ENCODE results near the gene ARHGAP12.

ARHGAP12 gene

DNA sequence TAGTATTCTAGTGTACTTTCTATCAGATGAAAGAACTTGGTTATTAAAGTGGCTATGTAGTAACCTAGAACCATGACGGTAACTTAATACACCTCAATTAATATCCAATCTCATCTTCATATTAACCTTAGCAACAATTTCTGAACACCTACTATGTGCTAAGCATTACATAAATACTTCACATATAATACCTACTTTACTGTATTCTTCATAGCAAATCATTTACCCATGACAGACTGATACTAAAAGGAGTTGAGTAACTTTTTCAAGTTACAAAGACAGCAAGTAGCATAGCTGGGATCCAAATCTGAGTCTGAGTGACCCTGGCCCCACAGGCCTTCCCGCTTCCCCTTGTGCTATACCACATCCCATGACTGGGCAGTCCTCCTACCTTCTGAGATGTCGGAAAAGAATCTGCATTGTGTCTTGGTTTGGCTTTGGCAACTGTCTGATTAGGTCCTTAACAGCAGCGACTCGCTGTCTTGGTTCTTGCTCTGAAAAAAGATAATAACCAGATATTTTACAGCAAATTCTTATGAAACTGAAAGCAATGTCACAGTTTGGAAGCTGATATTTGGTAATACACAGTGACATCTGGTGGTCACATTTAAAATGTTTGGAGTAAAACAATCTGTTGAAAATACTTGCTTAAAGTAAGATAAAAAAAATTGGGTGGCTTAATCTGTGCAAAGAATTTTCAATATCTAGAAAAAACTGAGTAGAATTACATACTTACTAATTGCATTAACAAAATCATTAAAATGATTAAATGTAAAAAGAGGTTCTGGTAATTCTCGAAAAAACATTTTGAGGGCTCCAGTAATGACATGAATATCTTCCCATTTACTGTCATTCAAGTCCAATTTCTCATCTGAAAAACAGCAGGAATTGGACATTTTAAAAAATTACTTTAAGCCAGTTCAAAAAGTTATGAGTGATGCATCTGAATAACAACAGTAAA is 120.1 kb downstream of the ARHGAP12 start:
- ChIA-PET POLR2A (interaction anchor here (0.6 kb wide), 2 partner anchors 22 to 387 kb away, joined by 3 to 4 read pairs; no protein-coding TSS in a partner anchor), CTCF (interaction anchor here (0.6 to 2.0 kb wide), 19 partner anchors 9 to 1717 kb away, joined by 3 to 8 read pairs (median 4); no protein-coding TSS in a partner anchor)
- Histone ChIP-seq H3K27ac (ENCODE audit: extremely low read depth, low read depth, low read length) (no peak overlapping the region), H3K36me3 (ENCODE audit: control insufficient read depth in 2 of 2, insufficient read depth in 1 of 2, low read length in 2 of 2) (peaks cover 0 to 12% of the 10 kb centered on the region in 2 experiments; a peak in 1 of 3 replicates), H3K4me1 (ENCODE audit: control insufficient read depth, insufficient read depth, low read length) (no peaks in the 10 kb centered on the region), H3K9me3 (ENCODE audit: control insufficient read depth, insufficient read depth, low read depth, low read length) (no peaks in the 10 kb centered on the region), H3K4me3 (ENCODE audit: low read depth, low read length) (no peak overlapping the region)
- no peak for TF ChIP-seq ZFHX2 (tag by site-specific recombination; conservative IDR thresholded peaks at IDR 0.05)
- peak; percentile 42; the same call in 1 of the 2 replicates for TF ChIP-seq SCRT1 (tag by site-specific recombination; IDR thresholded peaks at IDR 0.05; ENCODE audit: borderline replicate concordance)
- peak; percentile 61 for TF ChIP-seq SCRT2 (tag by site-specific recombination; IDR thresholded peaks at IDR 0.05)
- no peak for TF ChIP-seq ZNF239 (tag by site-specific recombination; IDR thresholded peaks at IDR 0.05)
- TF ChIP-seq ZNF654 (tag by site-specific recombination; IDR thresholded peaks at IDR 0.05; ENCODE audit: low read depth), result peak; percentile 64
- TF ChIP-seq ZNF266 (tag by site-specific recombination; IDR thresholded peaks at IDR 0.05; ENCODE audit: low read depth), result no peak

DNA sequence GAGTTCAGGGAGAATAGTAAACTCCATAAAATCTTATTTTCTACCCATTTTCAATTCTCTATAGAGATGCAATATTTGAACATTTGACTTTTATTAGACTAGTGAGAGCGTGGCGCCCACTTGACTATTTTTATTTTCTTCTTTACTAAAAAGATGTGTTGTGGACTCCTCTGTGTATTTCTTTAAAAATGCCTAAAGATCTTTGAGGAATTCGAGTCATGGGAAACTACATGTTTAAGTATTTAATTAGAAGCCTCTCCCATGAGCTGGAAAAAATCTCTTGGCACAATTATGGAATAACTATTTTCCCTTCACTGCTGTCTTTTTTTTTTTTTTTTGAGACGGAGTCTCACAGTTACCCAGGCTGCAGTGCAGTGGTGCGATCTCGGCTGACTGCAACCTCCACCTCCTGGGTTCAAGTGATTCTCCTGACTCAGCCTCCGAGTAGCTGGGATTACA is 124.2 kb downstream of the ARHGAP12 start:
- TF ChIP-seq ZNF433 (tag by site-specific recombination; IDR thresholded peaks at IDR 0.05; ENCODE audit: low read depth) (no peak), ZBTB21 (tag by site-specific recombination; IDR thresholded peaks at IDR 0.05) (no peak), ZNF391 (tag by site-specific recombination; IDR thresholded peaks at IDR 0.05; ENCODE audit: borderline replicate concordance, low read depth) (no peak), ZNF26 (tag by site-specific recombination; IDR thresholded peaks at IDR 0.05) (no peak), ZNF148 (tag by site-specific recombination; IDR thresholded peaks at IDR 0.05; ENCODE audit: borderline replicate concordance) (no peak), ZBTB8A (tag by site-specific recombination; IDR thresholded peaks at IDR 0.05) (no peak), WT1 (tag by site-specific recombination; IDR thresholded peaks at IDR 0.05) (no peak), ZNF707 (tag by site-specific recombination; IDR thresholded peaks at IDR 0.05) (no peak)
- Histone ChIP-seq H3K9me3 (ENCODE audit: control insufficient read depth, insufficient read depth, low read depth, low read length) (no peaks in the 10 kb centered on the region), H3K27ac (ENCODE audit: extremely low read depth, low read depth, low read length) (no peak overlapping the region), H3K36me3 (ENCODE audit: control insufficient read depth in 2 of 2, insufficient read depth in 1 of 2, low read length in 2 of 2) (peaks cover 0 to 12% of the 10 kb centered on the region in 2 experiments; a peak in 1 of 3 replicates), H3K4me3 (ENCODE audit: low read depth, low read length) (no peak overlapping the region), H3K4me1 (ENCODE audit: control insufficient read depth, insufficient read depth, low read length) (no peaks in the 10 kb centered on the region)
- POLR2A ChIA-PET, result no interaction called here
- CTCF ChIA-PET, result interaction anchor here (0.7 kb wide), 1 partner anchor 59 kb away, joined by 4 read pairs; no protein-coding TSS in a partner anchor

DNA sequence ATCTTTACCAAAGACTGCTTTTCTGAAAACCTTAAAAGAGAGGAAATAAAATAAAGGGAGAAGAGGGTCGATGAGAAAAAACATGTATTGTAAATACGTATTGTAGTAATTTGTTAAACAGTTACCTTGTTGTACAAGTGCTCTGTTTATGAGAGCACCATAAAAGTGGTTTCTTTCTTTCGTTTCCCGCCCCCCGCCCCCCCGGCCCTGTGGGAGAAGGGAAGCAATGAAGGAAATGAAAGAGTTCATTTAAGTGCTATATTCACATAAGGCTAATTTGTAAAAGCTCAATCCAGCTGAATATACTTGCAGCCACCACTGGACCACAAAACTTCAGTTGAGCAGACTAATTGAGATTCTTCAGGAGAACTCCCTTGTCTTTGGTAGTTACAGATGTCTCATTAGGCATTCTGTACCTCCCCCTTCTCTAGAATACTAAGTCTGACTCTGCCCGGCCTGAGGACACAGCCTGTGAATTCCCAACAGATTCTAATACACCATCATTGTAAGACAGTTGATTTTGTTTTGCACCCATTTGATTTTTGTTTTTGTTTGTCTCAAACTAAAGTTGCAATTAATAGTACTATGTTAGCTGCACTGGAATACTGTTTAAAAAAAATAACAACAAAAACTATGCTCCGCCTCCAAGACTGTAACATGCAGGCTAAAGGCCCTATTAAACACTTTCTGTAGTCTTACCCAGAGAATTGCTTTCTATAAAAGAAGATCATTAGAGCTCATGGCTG is 124.9 kb downstream of the ARHGAP12 start:
- TF ChIP-seq, protein P1, sequence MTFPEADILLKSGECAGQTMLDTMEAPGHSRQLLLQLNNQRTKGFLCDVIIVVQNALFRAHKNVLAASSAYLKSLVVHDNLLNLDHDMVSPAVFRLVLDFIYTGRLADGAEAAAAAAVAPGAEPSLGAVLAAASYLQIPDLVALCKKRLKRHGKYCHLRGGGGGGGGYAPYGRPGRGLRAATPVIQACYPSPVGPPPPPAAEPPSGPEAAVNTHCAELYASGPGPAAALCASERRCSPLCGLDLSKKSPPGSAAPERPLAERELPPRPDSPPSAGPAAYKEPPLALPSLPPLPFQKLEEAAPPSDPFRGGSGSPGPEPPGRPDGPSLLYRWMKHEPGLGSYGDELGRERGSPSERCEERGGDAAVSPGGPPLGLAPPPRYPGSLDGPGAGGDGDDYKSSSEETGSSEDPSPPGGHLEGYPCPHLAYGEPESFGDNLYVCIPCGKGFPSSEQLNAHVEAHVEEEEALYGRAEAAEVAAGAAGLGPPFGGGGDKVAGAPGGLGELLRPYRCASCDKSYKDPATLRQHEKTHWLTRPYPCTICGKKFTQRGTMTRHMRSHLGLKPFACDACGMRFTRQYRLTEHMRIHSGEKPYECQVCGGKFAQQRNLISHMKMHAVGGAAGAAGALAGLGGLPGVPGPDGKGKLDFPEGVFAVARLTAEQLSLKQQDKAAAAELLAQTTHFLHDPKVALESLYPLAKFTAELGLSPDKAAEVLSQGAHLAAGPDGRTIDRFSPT (tag by site-specific recombination; IDR thresholded peaks at IDR 0.05), result no peak
- TF ChIP-seq BCL11A (tag by site-specific recombination; IDR thresholded peaks at IDR 0.05; ENCODE audit: low read depth), result no peak
- TF ChIP-seq ZBTB26 (tag by site-specific recombination; optimal IDR thresholded peaks at IDR 0.05), result no peak
- TF ChIP-seq GLIS1 (tag by site-specific recombination; IDR thresholded peaks at IDR 0.05), result no peak
- no peak for TF ChIP-seq MYNN (tag by site-specific recombination; IDR thresholded peaks at IDR 0.05; ENCODE audit: borderline replicate concordance)
- no peak for TF ChIP-seq ZNF350 (tag by site-specific recombination; IDR thresholded peaks at IDR 0.05)
- H3K4me1 ChIP-seq (ENCODE audit: control insufficient read depth, insufficient read depth, low read length), result no peaks in the 10 kb centered on the region
- H3K9me3 ChIP-seq (ENCODE audit: control insufficient read depth, insufficient read depth, low read depth, low read length), result no peaks in the 10 kb centered on the region
- no peak overlapping the region for H3K4me3 ChIP-seq (ENCODE audit: low read depth, low read length)
- H3K27ac ChIP-seq (ENCODE audit: extremely low read depth, low read depth, low read length), result no peak overlapping the region
- H3K36me3 ChIP-seq (ENCODE audit: control insufficient read depth in 2 of 2, insufficient read depth in 1 of 2, low read length in 2 of 2), result peaks cover 0 to 8% of the 10 kb centered on the region in 2 experiments; a peak in 1 of 3 replicates
- ChIA-PET CTCF (interaction anchor here (0.7 kb wide), 1 partner anchor 59 kb away, joined by 4 read pairs; no protein-coding TSS in a partner anchor), POLR2A (no interaction called here)
